Measurements from ENCODE around the gene RGS7BP.

The RGS7BP gene

GRCh38 chr5:64516216-64516615 lies 10.4 kb downstream of the RGS7BP start:
- no peak for TF ChIP-seq ZNF274 (IDR thresholded peaks at IDR 0.05; ENCODE audit: low read depth, low read length)
- no peak for TF ChIP-seq YY1 (IDR thresholded peaks at IDR 0.05; ENCODE audit: insufficient read depth, insufficient read length)
- TF ChIP-seq SUZ12 (IDR thresholded peaks at IDR 0.05; ENCODE audit: extremely low read depth, insufficient read depth, insufficient read length), result no peak
- no peaks in the 10 kb centered on the region for H3K4me1 ChIP-seq (ENCODE audit: insufficient read depth, insufficient read length)
- H3K4me3 ChIP-seq (ENCODE audit: insufficient read length, low read depth), result no peak overlapping the region
- DNase-seq (ENCODE audit: low read depth, low spot score), result no peak
- no peaks in the 10 kb centered on the region for H3K9me3 ChIP-seq (ENCODE audit: insufficient read depth, low read length)
- no peaks in the 10 kb centered on the region for H3K27me3 ChIP-seq (ENCODE audit: insufficient read depth, insufficient read length)
- H3K36me3 ChIP-seq (ENCODE audit: insufficient read depth, insufficient read length, low read length), result no peaks in the 10 kb centered on the region
- no peak overlapping the region for H3K9ac ChIP-seq (ENCODE audit: insufficient read length, low read depth)

GRCh38 chr5:64518793-64519192 lies 13.0 kb downstream of the RGS7BP start:
- Histone ChIP-seq H3K4me3 (ENCODE audit: insufficient read length, low read depth) (no peak overlapping the region), H3K27me3 (ENCODE audit: insufficient read depth, insufficient read length) (no peaks in the 10 kb centered on the region), H3K9ac (ENCODE audit: insufficient read length, low read depth) (no peak overlapping the region), H3K4me1 (ENCODE audit: insufficient read depth, insufficient read length) (no peaks in the 10 kb centered on the region), H3K36me3 (ENCODE audit: insufficient read depth, insufficient read length, low read length) (no peaks in the 10 kb centered on the region), H3K9me3 (ENCODE audit: insufficient read depth, low read length) (no peaks in the 10 kb centered on the region)
- TF ChIP-seq YY1 (IDR thresholded peaks at IDR 0.05; ENCODE audit: insufficient read depth, insufficient read length) (no peak), SUZ12 (IDR thresholded peaks at IDR 0.05; ENCODE audit: extremely low read depth, insufficient read depth, insufficient read length) (no peak), ZNF274 (IDR thresholded peaks at IDR 0.05; ENCODE audit: low read depth, low read length) (no peak)
- no peak for DNase-seq (ENCODE audit: low read depth, low spot score)

GRCh38 chr5:64519263-64519662 lies 13.4 kb downstream of the RGS7BP start:
- Histone ChIP-seq H3K4me3 (ENCODE audit: insufficient read length, low read depth) (no peak overlapping the region), H3K27me3 (ENCODE audit: insufficient read depth, insufficient read length) (no peaks in the 10 kb centered on the region), H3K9me3 (ENCODE audit: insufficient read depth, low read length) (no peaks in the 10 kb centered on the region), H3K36me3 (ENCODE audit: insufficient read depth, insufficient read length, low read length) (no peaks in the 10 kb centered on the region), H3K4me1 (ENCODE audit: insufficient read depth, insufficient read length) (no peaks in the 10 kb centered on the region), H3K9ac (ENCODE audit: insufficient read length, low read depth) (no peak overlapping the region)
- TF ChIP-seq SUZ12 (IDR thresholded peaks at IDR 0.05; ENCODE audit: extremely low read depth, insufficient read depth, insufficient read length) (no peak), ZNF274 (IDR thresholded peaks at IDR 0.05; ENCODE audit: low read depth, low read length) (no peak), YY1 (IDR thresholded peaks at IDR 0.05; ENCODE audit: insufficient read depth, insufficient read length) (no peak)
- DNase-seq (ENCODE audit: low read depth, low spot score), result no peak

- H3K36me3 ChIP-seq (ENCODE audit: insufficient read depth, insufficient read length, low read length), result no peaks in the 10 kb centered on the region
- DNase-seq (ENCODE audit: low read depth, low spot score), result no peak
- no peak overlapping the region for H3K9ac ChIP-seq (ENCODE audit: insufficient read length, low read depth)
- H3K4me3 ChIP-seq (ENCODE audit: insufficient read length, low read depth), result no peak overlapping the region
- H3K4me1 ChIP-seq (ENCODE audit: insufficient read depth, insufficient read length), result no peaks in the 10 kb centered on the region
- TF ChIP-seq YY1 (IDR thresholded peaks at IDR 0.05; ENCODE audit: insufficient read depth, insufficient read length) (no peak), ZNF274 (IDR thresholded peaks at IDR 0.05; ENCODE audit: low read depth, low read length) (no peak), SUZ12 (IDR thresholded peaks at IDR 0.05; ENCODE audit: extremely low read depth, insufficient read depth, insufficient read length) (no peak)
- no peaks in the 10 kb centered on the region for H3K9me3 ChIP-seq (ENCODE audit: insufficient read depth, low read length)
- H3K27me3 ChIP-seq (ENCODE audit: insufficient read depth, insufficient read length), result no peaks in the 10 kb centered on the region
These were observed 21.1 kb downstream of the RGS7BP start for GRCh38 chr5:64526734-64527439.

- Histone ChIP-seq H3K36me3 (ENCODE audit: insufficient read depth, insufficient read length, low read length) (no peaks in the 10 kb centered on the region), H3K27me3 (ENCODE audit: insufficient read depth, insufficient read length) (no peaks in the 10 kb centered on the region), H3K9ac (ENCODE audit: insufficient read length, low read depth) (no peak overlapping the region), H3K4me3 (ENCODE audit: insufficient read length, low read depth) (no peak overlapping the region), H3K9me3 (ENCODE audit: insufficient read depth, low read length) (no peaks in the 10 kb centered on the region), H3K4me1 (ENCODE audit: insufficient read depth, insufficient read length) (no peaks in the 10 kb centered on the region)
- TF ChIP-seq YY1 (IDR thresholded peaks at IDR 0.05; ENCODE audit: insufficient read depth, insufficient read length) (no peak), ZNF274 (IDR thresholded peaks at IDR 0.05; ENCODE audit: low read depth, low read length) (no peak), SUZ12 (IDR thresholded peaks at IDR 0.05; ENCODE audit: extremely low read depth, insufficient read depth, insufficient read length) (no peak)
- no peak for DNase-seq (ENCODE audit: low read depth, low spot score)
These were observed 24.3 kb downstream of the RGS7BP start for GRCh38 chr5:64530076-64530475.

- Histone ChIP-seq H3K4me1 (ENCODE audit: insufficient read depth, insufficient read length) (no peaks in the 10 kb centered on the region), H3K9ac (ENCODE audit: insufficient read length, low read depth) (no peak overlapping the region), H3K9me3 (ENCODE audit: insufficient read depth, low read length) (no peaks in the 10 kb centered on the region), H3K27me3 (ENCODE audit: insufficient read depth, insufficient read length) (no peaks in the 10 kb centered on the region), H3K4me3 (ENCODE audit: insufficient read length, low read depth) (no peak overlapping the region), H3K36me3 (ENCODE audit: insufficient read depth, insufficient read length, low read length) (no peaks in the 10 kb centered on the region)
- TF ChIP-seq SUZ12 (IDR thresholded peaks at IDR 0.05; ENCODE audit: extremely low read depth, insufficient read depth, insufficient read length), result no peak
- TF ChIP-seq YY1 (IDR thresholded peaks at IDR 0.05; ENCODE audit: insufficient read depth, insufficient read length), result no peak
- no peak for TF ChIP-seq ZNF274 (IDR thresholded peaks at IDR 0.05; ENCODE audit: low read depth, low read length)
- no peak for DNase-seq (ENCODE audit: low read depth, low spot score)
These were observed 26.4 kb downstream of the RGS7BP start for GRCh38 chr5:64532212-64532611.

GRCh38 chr5:64532657-64533056 lies 26.8 kb downstream of the RGS7BP start:
- H3K27me3 ChIP-seq (ENCODE audit: insufficient read depth, insufficient read length), result no peaks in the 10 kb centered on the region

More at GRCh38 chr5:64532657-64533056, 26.8 kb downstream of the RGS7BP start:
- Histone ChIP-seq H3K4me1 (ENCODE audit: insufficient read depth, insufficient read length) (no peaks in the 10 kb centered on the region), H3K9ac (ENCODE audit: insufficient read length, low read depth) (no peak overlapping the region), H3K9me3 (ENCODE audit: insufficient read depth, low read length) (no peaks in the 10 kb centered on the region), H3K36me3 (ENCODE audit: insufficient read depth, insufficient read length, low read length) (no peaks in the 10 kb centered on the region), H3K4me3 (ENCODE audit: insufficient read length, low read depth) (no peak overlapping the region)
- TF ChIP-seq SUZ12 (IDR thresholded peaks at IDR 0.05; ENCODE audit: extremely low read depth, insufficient read depth, insufficient read length) (no peak), ZNF274 (IDR thresholded peaks at IDR 0.05; ENCODE audit: low read depth, low read length) (no peak), YY1 (IDR thresholded peaks at IDR 0.05; ENCODE audit: insufficient read depth, insufficient read length) (no peak)
- DNase-seq (ENCODE audit: low read depth, low spot score), result no peak
